NCI-H226 (cell line): ENCODE measurements around the gene FADS1.

Source experiments
- DNase-seq: peaks from one replicate; pipeline ENCODE4 v3.0.0-alpha.2; 2015

FADS1 gene

GRCh38 chr11:61775106-61775505, 41.7 kb downstream of the FADS1 start:
- no peak for DNase-seq

GRCh38 chr11:61774411-61774810, 42.4 kb downstream of the FADS1 start:
- DNase-seq = no peak

- DNase-seq = no peak
Observed at GRCh38 chr11:61773809-61774208, 43.0 kb downstream of the FADS1 start.

- DNase-seq = no peak
Observed at GRCh38 chr11:61773356-61773755, 43.4 kb downstream of the FADS1 start.

- DNase-seq = peak; percentile 89
Observed at GRCh38 chr11:61771985-61772455, 44.8 kb downstream of the FADS1 start.

GRCh38 chr11:61771195-61771894, 45.5 kb downstream of the FADS1 start:
- peak; percentile 67 for DNase-seq

GRCh38 chr11:61769946-61770683, 46.7 kb downstream of the FADS1 start:
- DNase-seq = peak; percentile 69

- DNase-seq = peak; percentile 91
Observed at GRCh38 chr11:61769169-61769920, 47.5 kb downstream of the FADS1 start.

GRCh38 chr11:61768376-61769076, 48.3 kb downstream of the FADS1 start:
- DNase-seq = no peak

- peak; percentile 97 for DNase-seq
Observed at GRCh38 chr11:61766353-61766841, 50.4 kb downstream of the FADS1 start.

GRCh38 chr11:61765550-61766253, 51.1 kb downstream of the FADS1 start:
- DNase-seq = no peak

- peak; percentile 95 for DNase-seq
Observed at GRCh38 chr11:61764606-61765260, 52.1 kb downstream of the FADS1 start.

GRCh38 chr11:61763930-61764605, 52.7 kb downstream of the FADS1 start:
- no peak for DNase-seq

GRCh38 chr11:61762798-61763197, 54.0 kb downstream of the FADS1 start:
- no peak for DNase-seq

- no peak for DNase-seq
Observed at GRCh38 chr11:61762223-61762615, 54.6 kb downstream of the FADS1 start.

- DNase-seq = no peak
Observed at GRCh38 chr11:61761440-61762222, 55.2 kb downstream of the FADS1 start.

- DNase-seq = no peak
Observed at GRCh38 chr11:61760946-61761345, 55.9 kb downstream of the FADS1 start.

- DNase-seq = no peak
Observed at GRCh38 chr11:61757213-61757862, 59.5 kb downstream of the FADS1 start.

GRCh38 chr11:61756452-61757212, 60.2 kb downstream of the FADS1 start:
- peak; percentile 66 for DNase-seq
